ENCODE data around the gene CYP4X1.
"Not testable (repeated sequence)": the region's sequence is repeated elsewhere in the genome, so short reads cannot be mapped to it uniquely, and the experiment has no call there.

Gene CYP4X1, protein sequence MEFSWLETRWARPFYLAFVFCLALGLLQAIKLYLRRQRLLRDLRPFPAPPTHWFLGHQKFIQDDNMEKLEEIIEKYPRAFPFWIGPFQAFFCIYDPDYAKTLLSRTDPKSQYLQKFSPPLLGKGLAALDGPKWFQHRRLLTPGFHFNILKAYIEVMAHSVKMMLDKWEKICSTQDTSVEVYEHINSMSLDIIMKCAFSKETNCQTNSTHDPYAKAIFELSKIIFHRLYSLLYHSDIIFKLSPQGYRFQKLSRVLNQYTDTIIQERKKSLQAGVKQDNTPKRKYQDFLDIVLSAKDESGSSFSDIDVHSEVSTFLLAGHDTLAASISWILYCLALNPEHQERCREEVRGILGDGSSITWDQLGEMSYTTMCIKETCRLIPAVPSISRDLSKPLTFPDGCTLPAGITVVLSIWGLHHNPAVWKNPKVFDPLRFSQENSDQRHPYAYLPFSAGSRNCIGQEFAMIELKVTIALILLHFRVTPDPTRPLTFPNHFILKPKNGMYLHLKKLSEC

DNA sequence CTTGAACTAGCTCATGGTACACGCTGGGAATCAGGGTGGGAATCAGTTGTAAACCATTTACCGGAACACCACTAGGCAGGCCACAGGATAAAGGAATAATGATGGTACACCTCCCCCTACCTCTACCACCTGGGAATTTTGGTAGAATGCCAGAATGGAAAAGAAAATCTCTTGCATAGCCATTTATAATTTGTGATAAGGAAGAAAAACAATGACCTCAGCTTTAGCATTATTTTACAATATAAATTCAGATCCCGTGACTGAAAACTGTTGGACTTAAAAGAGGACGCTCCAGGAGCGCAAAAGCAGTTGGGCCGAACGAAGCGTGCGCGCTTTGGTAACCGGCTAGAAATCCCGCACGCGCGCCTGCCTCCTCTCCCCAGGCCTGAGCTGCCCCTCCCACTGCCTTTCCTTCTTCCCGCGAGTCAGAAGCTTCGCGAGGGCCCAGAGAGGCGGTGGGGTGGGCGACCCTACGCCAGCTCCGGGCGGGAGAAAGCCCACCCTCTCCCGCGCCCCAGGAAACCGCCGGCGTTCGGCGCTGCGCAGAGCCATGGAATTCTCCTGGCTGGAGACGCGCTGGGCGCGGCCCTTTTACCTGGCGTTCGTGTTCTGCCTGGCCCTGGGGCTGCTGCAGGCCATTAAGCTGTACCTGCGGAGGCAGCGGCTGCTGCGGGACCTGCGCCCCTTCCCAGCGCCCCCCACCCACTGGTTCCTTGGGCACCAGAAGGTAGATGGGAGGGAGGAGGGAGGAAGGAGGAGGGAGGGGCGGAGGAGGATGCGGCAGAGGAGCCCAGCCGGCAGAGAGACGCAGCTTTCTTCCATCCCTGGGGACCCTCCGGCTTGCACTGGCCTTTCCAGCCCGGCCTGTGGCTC, at the start of gene CYP4X1:
CYP4X1 (plus strand) TSS at position 402 of the 873 bp plus-strand sequence; CDS start at position 551, 149 bp downstream.
- DNase-seq (ENCODE audit: low read depth, low spot score) = peak; percentile 37

DNA sequence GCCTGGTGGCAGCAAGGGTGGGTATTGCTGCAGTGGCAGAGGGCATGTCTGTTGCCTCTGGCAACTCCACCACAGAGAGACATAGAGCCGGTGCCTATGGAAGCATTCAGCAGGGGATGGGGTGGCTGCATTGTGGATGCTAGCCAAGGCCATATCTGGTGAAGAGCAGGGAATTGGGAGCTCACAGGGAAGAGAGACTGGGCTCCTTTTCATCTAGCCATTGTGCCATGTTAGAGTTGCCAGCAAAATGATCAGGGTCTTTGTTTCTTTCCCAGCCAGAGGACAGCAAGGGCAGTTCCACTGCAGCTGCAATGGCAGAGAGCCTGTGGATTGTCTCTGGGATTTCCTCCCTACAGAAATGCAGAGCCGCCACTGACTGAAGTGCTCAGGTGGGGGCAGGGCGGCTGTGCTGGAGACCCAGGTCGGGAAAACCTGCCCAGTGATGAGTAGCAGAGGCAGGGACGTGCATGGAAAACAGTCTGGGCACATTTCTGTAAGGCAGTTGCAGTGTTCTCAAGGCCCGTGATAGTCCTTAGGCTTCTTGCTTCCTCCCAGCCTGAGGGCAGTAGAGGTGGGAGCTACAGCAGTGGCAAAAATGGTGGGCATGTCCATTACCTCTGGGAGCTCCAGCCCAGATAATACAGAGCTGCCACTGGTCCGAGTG, 40.2 kb upstream of the CYP4X1 start:
- peak; percentile 57 for DNase-seq (ENCODE audit: low read depth, low spot score)

DNA sequence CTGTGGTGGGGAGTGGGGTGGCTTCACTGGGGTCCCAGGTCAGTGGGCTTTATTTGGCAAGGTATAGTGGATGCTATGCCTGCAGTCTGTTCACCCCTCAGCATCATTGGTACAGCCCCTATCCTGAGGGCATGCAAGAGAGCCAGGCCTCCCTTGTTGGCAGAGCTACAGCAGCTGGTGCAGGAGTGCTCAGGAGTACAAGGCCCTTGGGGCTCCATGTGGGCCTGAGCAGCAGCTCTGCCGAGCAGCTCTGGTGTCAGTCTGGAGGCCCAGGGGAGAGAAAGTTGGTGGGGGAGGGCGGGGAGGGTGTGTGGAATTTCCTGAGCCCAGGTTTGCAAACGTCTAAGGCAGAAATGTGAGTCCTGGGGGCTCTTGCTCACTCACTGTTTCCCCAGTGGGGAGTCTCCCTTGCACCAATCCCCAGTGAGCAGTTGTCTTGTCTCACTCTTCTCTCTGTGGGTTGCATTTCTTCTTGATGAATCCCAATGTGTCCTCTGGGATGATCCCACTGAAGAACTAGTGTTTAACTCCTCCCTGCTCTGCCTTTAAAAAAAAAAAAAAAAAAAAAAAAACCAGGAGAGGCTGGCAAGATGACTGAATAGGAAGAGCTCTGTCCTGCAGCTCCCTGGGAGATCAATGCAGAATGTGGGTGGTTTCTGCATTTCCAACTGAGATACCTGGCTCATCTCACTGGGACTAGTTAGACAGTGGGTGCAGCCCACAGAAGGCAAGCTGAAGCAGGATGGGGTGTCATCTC, 39.5 kb upstream of the CYP4X1 start:
- DNase-seq (ENCODE audit: low read depth, low spot score) = peak; percentile 66

DNA sequence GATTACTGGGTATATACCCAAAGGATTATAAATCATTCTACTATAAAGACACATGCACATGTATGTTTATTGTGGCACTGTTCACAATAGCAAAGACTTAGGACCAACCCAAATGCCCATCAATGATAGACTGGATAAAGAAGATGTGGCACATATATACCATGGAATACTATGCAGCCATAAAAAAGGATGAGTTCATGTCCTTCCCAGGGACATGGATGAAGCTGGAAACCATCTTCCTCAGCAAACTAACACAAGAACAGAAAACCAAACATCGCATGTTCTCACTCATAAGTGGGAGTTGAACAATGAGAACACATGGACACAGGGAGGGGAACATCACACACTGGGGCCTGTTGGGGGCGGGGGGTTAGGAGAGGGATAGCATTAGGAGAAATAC, 32.9 kb upstream of the CYP4X1 start:
- DNase-seq (ENCODE audit: low read depth, low spot score) = not testable (repeated sequence)

DNA sequence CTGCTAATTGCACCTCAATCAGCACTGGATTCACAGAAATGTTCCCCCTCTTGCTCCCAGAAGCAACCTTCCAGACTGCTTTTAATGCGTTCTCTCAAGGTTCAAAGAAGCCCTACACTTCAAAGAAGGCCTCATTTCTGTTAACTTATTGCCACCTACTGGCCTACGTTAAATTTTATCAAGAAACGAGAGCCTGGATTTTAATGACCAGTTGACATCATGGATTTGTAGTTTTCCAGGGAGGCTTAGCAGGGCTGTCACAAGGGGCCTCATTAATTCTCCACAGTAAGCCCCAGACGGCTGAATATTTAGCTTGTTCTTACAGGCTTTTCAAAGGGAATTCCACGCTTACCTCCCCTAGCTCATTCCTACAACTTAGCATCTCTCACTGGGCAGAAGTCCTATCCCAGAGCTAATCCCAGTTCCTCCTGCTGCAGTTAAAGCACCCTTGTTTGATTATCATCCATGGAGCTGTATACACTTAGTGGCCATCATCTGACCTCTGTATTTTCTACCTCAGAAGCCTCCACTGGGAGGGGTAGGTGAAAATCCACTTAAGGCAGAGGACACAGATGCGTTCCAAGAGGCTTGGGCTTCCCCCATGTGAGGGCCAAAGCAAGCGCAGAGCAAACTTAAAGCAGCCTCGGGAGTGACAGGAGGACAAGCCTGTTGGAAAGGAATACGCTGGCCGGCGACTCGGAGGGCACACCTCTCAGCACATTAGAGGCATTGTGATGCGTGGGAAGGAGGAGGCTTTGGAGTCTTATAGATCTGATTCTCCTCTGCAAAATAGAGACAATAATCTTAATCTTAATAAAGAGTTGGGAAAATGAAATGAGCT, 32.2 kb upstream of the CYP4X1 start:
- peak; percentile 47 for DNase-seq (ENCODE audit: low read depth, low spot score)

DNA sequence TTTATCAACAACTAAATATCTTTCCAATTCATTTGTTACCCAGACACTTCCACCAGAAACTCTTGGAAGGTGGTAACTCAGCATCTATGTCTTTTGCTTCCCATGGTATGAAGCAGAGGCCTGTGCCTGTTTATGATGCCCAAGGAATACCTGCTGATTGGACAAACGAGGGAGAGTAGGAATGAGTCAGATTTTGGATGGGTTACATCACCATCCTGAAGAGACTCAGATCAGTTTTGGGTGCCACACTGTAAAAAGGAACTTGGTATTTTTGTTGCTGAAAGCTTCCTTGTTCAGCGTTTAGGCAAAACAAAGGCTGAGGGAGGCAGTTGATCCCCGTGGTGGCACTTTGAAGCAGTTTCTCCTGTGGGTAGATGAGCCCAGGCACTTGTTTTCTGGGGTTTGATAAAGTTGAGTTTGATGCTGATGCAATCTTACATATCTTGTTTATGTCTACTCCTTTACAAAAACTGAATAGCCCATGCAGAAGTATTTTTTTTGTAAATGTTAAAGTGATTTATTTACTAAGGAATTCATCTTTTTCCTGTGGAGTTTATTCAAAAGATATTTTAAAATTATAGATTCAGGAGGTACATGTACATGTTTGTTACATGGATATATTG, 26.7 kb upstream of the CYP4X1 start:
- no peak for DNase-seq (ENCODE audit: low read depth, low spot score)

DNA sequence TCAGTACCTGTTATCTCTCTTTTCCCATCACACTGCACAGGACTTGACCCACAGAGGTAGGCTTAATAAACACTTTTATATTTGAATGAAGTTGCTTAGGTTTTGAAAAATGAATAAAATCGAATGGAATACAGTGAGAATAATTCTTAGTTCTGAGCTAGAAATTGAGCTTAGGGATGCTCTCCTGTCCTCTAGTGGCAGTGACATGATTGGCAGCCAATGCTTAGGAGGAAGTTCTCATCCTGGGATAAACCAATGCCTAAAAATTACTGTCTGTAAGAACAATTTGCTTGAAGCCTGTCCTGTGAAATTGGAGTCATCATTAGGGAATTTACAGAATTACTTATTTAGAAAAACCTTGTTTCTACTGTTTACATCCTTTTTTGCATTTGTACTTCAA, 21.3 kb upstream of the CYP4X1 start:
- no peak for DNase-seq (ENCODE audit: low read depth, low spot score)

DNA sequence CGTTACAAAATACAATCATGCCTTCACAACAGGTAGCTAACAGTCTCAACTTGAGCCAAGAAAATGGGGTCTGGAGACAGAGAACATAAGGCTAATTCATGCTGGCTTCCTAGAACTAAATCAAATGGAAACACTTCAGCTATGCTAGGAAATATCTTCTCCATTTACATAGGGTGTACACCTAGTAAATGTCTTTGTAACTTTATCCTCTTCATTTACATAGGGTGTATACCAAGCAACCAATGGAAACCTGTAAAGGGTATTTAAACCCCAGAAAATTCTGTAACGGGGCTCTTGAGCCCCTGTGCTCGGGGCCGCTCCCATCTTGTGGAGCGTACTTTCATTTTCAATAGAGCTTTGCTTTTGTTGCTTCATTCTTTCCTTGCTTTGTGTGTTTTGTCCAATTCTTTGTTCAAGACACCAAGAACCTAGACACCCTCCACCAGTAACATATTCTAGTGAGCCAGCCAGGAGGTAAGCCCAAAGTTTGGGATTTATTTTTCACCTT, 19.5 kb upstream of the CYP4X1 start:
- DNase-seq (ENCODE audit: low read depth, low spot score) = no peak

DNA sequence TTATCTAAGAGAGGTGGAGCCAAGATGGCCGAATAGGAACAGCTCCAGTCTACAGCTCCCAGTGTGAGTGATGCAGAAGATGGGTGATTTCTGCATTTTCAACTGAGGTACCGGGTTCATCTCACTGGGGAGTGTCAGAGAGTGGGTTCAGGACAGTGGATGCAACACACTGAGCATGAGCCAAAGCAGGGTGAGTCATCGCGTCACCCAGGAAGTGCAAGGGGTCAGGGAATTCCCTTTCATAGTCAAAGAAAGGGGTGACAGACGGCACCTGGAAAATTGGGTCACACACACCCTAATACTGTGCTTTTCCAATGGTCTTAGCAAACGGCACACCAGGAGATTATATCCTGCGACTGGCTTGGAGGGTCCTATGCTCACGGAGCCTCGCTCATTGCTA, 17.0 kb upstream of the CYP4X1 start:
- DNase-seq (ENCODE audit: low read depth, low spot score) = not testable (repeated sequence)

DNA sequence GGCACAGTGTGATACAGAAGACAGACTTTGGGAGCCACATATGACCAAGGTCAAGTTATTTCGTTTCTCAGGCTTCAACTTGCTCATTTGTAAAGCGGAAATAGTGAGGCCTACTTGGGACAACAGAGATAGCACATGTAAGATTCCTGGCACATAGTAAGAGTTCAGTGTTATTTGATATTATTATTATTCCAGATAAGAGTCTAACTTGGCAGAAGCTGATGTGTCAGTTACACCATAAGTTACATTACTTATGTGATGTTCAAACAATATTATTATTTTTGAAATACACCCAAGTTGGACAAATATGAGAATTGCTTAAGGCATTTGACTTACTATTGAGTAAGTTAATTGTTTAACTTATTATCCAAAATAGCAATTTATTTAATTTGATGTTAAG, 10.2 kb upstream of the CYP4X1 start:
- no peak for DNase-seq (ENCODE audit: low read depth, low spot score)

DNA sequence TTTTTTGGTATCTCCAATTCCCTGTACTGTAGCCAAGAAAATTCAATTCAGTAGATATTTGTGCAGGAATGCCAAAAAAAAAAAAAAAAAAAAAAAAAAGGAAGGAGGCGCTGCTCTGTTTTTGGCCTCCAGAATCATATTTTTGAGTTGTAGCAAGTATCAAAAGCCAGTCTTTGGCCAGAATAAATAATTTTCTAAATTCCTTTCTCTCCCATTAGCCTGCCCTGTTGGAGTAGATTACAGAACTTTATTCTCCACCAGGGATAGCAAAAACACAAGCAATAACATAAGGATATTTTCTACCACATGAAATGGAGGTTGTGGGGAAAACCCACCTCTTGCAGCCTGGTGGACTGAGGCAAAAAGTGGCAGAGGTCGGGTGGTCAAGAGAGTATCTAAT, 2.4 kb upstream of the CYP4X1 start:
- DNase-seq (ENCODE audit: low read depth, low spot score) = no peak

DNA sequence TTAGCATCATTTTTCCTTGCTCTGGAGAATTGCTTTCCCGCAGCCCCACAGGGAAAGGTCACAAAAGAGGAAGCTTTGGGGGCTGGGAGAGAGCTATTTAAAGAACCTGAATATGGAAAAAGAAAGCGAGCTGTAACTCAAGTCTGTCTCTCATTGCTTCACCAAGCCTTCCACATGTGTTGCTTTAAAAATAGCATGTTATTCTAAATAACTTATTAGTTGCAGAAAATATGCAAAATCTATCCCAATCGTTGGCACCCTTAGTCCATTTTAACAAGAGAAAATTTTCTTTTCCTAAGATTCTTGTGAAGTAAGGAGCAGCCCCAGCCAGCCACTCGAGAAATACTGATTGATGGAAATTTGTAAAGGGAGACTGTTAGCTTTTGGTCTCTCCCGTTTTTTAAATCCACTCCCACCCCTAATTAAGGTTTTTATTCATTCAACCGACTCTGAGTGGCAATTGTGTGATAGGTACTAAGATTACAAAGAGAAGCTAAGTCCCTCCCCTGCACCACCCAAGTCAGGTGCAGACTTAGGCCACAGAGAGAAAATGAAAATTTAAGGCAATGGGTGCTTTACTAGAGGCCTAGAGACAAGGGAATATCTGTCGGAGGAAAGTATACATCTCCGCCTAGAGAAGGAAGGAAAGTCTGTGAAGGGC, 802 bp downstream of the CYP4X1 start:
- no peak for DNase-seq (ENCODE audit: low read depth, low spot score)

DNA sequence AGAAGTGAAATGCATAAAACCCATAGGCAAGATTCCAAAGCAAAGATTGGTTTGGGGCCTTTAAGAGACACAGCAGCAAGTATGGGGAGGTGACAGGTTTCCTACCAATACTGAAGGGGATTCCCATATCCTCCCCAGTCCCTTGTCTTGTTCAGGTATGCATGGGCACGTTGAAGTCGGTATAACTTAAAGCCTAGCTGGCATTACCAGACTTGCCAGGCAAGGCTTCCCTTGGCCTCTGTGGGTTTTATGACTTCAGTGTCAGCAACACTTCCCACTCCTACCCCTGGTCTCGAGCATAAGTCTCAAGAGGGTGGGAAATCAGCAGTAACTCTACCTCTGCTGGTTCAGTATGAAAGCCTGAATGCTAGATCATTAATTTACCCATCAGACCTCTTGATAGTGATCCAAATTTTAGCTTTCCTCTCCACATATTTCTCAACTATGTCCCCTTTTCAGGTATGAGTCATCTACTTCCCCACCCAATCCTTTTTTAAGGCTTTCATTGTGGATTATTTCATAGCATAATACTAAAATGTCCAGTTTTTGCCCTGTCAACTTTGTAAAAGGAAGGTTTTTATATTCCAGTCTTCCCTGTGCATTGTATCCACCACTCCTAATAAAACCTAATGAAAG, 6.8 kb downstream of the CYP4X1 start:
- DNase-seq (ENCODE audit: low read depth, low spot score) = no peak

DNA sequence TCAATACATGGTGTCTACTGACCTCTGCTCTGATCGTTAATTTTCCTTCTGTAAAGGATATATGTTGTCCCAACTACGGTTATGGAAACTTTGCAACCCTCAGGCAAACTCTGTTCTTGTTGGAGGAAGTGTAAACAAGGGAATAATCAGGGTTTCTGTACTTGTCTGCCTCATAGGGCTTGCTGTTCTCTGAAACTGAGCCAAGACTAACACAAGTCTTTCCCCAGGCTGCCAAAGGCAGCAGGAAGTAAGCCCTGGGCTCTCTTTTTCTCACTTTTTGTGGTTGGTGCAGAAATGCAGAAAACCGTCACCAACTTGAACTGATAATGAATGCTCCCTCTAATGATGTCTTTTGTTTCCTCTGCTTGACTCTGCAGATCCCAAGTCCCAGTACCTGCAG, 7.6 kb downstream of the CYP4X1 start:
- no peak for DNase-seq (ENCODE audit: low read depth, low spot score)

DNA sequence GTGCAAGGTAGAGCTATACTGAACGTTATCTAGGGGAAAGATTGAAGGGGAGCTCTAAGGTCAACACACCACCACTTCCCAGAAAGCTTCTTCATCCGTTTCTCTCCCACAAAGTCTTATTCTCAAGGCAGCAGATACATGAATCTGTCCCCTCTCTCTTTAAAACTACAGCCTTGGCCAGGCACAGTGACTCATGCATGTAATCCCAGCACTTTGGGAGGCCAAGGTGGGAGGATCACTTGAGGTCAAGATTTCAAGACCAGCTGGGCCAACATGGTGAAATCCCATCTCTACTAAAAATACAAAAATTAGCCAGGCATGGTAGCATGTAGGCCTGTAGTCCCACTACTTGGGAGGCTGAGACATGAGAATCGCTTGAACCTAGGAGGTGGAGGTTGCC, 8.1 kb downstream of the CYP4X1 start:
- no peak for DNase-seq (ENCODE audit: low read depth, low spot score)

DNA sequence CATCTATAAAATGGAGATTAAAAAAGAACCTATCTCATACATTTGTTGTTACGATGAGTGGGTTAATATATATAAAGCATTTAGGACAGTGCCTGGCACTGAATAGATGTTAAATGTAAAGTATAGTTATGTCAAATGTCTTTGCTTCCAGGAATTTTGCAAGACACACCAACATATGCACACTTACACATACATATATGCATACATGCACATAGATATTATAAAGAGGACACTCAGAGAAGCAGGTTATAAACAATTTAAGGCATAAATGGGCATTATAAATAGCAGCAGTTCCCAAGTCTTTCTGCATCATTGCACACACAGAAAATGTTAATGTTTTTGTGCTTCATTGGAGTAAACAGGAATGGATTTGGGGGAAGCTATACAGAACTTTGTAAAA, 13.3 kb downstream of the CYP4X1 start:
- no peak for DNase-seq (ENCODE audit: low read depth, low spot score)

DNA sequence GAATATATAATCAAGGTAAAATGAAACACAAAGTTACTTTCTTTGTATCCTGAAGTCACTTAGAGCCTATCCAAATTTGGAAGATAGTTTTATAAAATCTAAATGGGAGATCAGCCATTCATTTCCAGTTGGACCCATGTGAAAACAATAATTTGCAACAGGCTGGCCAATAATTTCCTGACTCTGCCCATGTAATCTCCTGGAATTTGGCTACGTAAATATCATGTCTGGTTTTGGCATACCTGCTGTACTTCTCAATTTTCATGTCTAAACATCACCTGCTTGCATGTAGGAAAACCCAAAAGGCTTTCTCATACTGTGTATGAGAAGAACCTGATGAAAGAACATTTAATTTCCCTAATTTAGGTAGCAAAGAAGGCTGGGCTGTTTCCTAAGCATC, 35.9 kb downstream of the CYP4X1 start:
- DNase-seq (ENCODE audit: low read depth, low spot score) = no peak

DNA sequence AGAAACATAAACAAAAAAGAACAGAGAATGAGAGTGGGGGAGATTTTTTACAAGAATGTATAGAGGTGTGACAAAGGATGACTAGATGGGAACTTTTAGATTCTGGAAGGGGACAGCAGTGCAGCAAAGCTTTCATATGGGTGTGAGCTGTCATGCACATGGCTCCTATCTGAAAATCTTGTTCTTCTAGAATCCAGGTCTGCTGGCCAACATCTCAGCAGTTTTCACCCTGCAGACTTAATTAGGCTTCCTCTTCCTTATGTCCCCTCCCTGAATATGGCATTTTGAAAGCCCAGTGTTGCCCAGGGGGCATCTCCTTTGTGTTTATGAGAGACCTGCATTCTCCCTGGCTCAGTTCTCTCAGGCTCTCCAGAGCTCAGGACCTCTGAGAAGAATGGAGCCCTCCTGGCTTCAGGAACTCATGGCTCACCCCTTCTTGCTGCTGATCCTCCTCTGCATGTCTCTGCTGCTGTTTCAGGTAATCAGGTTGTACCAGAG, 43.7 kb downstream of the CYP4X1 start, which contains the start of gene CYP4Z1:
CYP4Z1 (plus strand) TSS at position 135 of the 498 bp plus-strand sequence; CDS start at position 395, 260 bp downstream.
- peak; percentile 8 for DNase-seq (ENCODE audit: low read depth, low spot score)
